Measurements from ENCODE around the gene KL.

KL gene

GRCh38 chr13:33007237-33007636, 9.0 kb upstream of the KL start:
- TF ChIP-seq ZNF544 (tag by site-specific recombination; IDR thresholded peaks at IDR 0.05) (no peak), YY1 (tag by site-specific recombination; IDR thresholded peaks at IDR 0.05) (no peak), PBX3 (CRISPR knock-in tag; IDR thresholded peaks at IDR 0.05) (no peak), ZNF473 (tag by site-specific recombination; IDR thresholded peaks at IDR 0.05) (no peak), ZNF768 (tag by site-specific recombination; IDR thresholded peaks at IDR 0.05) (no peak), ZNF423 (tag by site-specific recombination; IDR thresholded peaks at IDR 0.05) (no peak), ZFP41 (tag by site-specific recombination; IDR thresholded peaks at IDR 0.05; ENCODE audit: borderline replicate concordance) (no peak), GFI1B (tag by site-specific recombination; IDR thresholded peaks at IDR 0.05) (no peak), ZNF266 (tag by site-specific recombination; IDR thresholded peaks at IDR 0.05; ENCODE audit: low read depth) (no peak)
- TF ChIP-seq, protein P1, sequence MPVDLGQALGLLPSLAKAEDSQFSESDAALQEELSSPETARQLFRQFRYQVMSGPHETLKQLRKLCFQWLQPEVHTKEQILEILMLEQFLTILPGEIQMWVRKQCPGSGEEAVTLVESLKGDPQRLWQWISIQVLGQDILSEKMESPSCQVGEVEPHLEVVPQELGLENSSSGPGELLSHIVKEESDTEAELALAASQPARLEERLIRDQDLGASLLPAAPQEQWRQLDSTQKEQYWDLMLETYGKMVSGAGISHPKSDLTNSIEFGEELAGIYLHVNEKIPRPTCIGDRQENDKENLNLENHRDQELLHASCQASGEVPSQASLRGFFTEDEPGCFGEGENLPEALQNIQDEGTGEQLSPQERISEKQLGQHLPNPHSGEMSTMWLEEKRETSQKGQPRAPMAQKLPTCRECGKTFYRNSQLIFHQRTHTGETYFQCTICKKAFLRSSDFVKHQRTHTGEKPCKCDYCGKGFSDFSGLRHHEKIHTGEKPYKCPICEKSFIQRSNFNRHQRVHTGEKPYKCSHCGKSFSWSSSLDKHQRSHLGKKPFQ (tag by site-specific recombination; IDR thresholded peaks at IDR 0.05) = no peak
- TF ChIP-seq, protein P2, sequence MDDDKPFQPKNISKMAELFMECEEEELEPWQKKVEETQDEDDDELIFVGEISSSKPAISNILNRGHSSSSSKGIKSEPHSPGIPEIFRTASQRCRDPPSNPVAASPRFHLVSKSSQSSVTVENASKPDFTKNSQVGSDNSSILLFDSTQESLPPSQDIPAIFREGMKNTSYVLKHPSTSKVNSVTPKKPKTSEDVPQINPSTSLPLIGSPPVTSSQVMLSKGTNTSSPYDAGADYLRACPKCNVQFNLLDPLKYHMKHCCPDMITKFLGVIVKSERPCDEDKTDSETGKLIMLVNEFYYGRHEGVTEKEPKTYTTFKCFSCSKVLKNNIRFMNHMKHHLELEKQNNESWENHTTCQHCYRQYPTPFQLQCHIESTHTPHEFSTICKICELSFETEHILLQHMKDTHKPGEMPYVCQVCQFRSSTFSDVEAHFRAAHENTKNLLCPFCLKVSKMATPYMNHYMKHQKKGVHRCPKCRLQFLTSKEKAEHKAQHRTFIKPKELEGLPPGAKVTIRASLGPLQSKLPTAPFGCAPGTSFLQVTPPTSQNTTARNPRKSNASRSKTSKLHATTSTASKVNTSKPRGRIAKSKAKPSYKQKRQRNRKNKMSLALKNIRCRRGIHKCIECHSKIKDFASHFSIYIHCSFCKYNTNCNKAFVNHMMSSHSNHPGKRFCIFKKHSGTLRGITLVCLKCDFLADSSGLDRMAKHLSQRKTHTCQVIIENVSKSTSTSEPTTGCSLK (tag by site-specific recombination; IDR thresholded peaks at IDR 0.05) = no peak
- ChIA-PET POLR2A (no interaction called here), CTCF (no interaction called here)
- no peaks in the 10 kb centered on the region for H3K4me1 ChIP-seq (ENCODE audit: control insufficient read depth, insufficient read depth, low read length)
- no peaks in the 10 kb centered on the region; the same call in 1 of the 2 replicates for H3K9me3 ChIP-seq (ENCODE audit: control insufficient read depth, insufficient read depth, low read depth, low read length)
- H3K36me3 ChIP-seq (ENCODE audit: control insufficient read depth in 2 of 2, insufficient read depth in 1 of 2, low read length in 2 of 2) = no peaks in the 10 kb centered on the region
- H3K4me3 ChIP-seq (ENCODE audit: low read depth, low read length) = no peak overlapping the region
- H3K27ac ChIP-seq (ENCODE audit: extremely low read depth, low read depth, low read length) = no peak overlapping the region

- Histone ChIP-seq H3K27ac (ENCODE audit: extremely low read depth, low read depth, low read length) (no peak overlapping the region), H3K4me3 (ENCODE audit: low read depth, low read length) (no peak overlapping the region), H3K9me3 (ENCODE audit: control insufficient read depth, insufficient read depth, low read depth, low read length) (no peaks in the 10 kb centered on the region; the same call in 1 of the 2 replicates), H3K36me3 (ENCODE audit: control insufficient read depth in 2 of 2, insufficient read depth in 1 of 2, low read length in 2 of 2) (no peaks in the 10 kb centered on the region), H3K4me1 (ENCODE audit: control insufficient read depth, insufficient read depth, low read length) (no peaks in the 10 kb centered on the region)
- POLR2A ChIA-PET = no interaction called here
- TF ChIP-seq ZNF23 (tag by site-specific recombination; IDR thresholded peaks at IDR 0.05; ENCODE audit: borderline replicate concordance) (no peak), ZNF157 (tag by site-specific recombination; IDR thresholded peaks at IDR 0.05) (no peak), ZNF148 (tag by site-specific recombination; IDR thresholded peaks at IDR 0.05; ENCODE audit: borderline replicate concordance) (no peak), ZNF223 (tag by site-specific recombination; IDR thresholded peaks at IDR 0.05) (no peak), ZNF324 (tag by site-specific recombination; IDR thresholded peaks at IDR 0.05) (no peak), ZNF600 (tag by site-specific recombination; IDR thresholded peaks at IDR 0.05) (no peak)
- TF ChIP-seq, protein P3, sequence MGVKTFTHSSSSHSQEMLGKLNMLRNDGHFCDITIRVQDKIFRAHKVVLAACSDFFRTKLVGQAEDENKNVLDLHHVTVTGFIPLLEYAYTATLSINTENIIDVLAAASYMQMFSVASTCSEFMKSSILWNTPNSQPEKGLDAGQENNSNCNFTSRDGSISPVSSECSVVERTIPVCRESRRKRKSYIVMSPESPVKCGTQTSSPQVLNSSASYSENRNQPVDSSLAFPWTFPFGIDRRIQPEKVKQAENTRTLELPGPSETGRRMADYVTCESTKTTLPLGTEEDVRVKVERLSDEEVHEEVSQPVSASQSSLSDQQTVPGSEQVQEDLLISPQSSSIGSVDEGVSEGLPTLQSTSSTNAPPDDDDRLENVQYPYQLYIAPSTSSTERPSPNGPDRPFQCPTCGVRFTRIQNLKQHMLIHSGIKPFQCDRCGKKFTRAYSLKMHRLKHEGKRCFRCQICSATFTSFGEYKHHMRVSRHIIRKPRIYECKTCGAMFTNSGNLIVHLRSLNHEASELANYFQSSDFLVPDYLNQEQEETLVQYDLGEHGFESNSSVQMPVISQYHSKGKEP (tag by site-specific recombination; IDR thresholded peaks at IDR 0.05) = no peak
- CTCF ChIA-PET = no interaction called here
These were observed 8.3 kb upstream of the KL start for GRCh38 chr13:33007950-33008349.

All from HEK293 (cell line).